ENCODE data around the gene FAM83B.
"Not testable (repeated sequence)": the region's sequence is repeated elsewhere in the genome, so short reads cannot be mapped to it uniquely, and the experiment has no call there.

Gene FAM83B

DNA sequence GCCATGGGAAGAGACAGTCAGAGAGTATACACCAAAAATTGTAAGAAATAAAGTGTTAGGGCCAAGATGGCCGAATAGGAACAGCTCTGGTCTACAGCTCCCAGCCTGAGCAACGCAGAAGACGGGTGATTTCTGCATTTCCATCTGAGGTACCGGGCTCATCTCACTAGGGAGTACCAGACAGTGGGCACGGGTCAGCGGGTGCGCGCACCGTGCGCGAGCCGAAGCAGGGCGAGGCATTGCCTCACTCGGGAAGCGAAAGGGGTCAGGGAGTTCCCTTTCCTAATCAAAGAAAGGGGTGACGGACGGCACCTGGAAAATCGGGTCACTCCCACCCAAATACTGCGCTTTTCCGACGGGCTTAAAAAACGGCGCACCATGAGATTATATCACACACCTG, 114.8 kb downstream of the FAM83B start:
- DNase-seq, result peak in 1 of 10 donors; percentile 53
- intact Hi-C loops (cut with DNase I), result not testable (repeated sequence)

DNA sequence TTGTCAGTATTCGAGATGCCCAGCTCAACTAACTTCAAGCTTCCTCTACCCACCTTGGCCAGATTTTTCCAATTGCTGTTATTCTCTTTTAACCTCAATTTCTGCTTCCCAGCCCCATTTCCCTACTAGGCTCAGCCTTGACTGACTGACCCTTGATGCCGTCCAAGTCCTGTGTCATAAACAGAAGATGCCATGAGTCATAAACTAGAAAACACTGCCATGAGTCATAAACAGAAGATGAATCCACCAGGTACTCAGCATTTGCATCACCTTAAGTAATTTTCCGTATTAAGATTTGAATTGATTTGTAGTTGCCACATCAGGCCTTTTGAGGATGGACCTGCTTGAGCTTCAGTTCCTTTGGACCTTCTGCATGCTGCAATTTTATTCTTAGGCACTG, 123.8 kb downstream of the FAM83B start:
- intact Hi-C loops (cut with DNase I), result no loop called here

DNA sequence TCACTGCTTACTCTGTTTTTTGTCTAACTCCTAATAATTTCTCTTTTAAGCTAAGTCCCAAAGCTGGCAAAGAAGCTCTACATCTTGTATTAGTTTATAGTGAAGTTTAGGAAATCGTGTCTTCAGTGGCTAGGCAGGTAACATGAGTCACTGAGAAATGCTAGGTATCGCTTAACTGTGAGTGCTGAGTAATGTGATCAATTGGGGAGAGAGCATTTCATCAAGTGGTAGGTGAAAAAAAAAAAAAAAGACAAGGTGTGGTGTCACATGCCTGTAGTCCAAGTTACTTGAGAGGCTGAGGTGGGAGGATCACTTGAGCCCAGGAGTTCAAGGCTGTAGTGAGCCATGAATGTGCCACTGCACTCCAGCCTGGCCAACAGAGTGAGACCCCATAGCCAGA, 125.3 kb downstream of the FAM83B start:
- no peak for DNase-seq
- intact Hi-C loops (cut with DNase I), result no loop called here

More for the DNA sequence above, 123.8 kb downstream of the FAM83B start:
- no peak for DNase-seq

DNA sequence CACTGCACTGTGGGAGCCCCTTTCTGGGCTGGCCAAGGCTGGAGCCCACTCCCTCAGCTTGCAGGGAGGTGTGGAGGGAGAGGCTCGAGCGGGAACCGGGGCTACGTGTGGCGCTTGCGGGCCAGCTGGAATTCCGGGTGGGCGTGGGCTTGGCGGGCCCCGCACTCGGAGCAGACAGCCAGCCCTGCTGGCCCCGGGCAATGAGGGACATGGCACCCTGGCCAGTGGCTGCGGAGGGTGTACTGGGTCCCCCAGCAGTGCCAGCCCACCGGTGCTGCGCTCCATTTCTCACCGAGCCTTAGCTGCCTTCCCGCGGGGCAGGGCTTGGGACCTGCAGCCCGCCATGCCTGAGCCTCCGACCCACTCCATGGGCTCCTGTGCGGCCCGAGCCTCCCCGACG, 132.6 kb downstream of the FAM83B start:
- peak in 1 of 10 donors; percentile 78 for DNase-seq
- intact Hi-C loops (cut with DNase I), result not testable (repeated sequence)

DNA sequence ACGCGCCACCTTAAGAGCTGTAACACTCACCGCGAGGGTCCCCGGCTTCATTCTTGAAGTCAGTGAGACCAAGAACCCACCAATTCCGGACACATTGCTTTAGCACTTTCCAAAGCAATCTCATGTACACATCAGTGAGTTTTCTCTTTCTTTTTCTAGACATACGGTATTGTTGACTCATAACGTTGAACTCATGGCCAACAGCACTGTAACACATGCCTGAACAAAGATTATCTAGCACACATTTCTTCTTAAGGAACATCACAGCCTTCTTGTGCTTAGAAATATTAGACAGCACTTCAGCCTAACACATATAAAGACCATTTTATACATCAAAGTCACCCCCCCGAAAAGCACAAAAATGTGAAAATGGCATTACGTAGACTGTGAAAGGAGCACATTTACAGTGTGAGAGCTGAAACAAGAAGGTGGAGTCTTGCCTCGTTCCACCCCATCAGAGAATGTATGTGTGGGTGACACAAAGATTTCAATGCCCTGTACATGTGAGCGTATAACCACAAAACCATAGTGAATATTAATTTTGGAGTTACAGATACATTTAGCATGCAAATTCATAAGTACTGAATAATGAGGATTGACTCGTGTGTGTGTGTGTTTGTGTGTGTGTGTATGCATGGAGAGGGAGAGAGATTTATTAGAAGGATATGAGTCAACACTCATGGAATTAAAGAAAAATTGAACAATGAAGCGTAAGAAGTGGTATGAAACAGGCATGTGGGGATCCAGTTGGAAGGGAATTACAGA, 134.1 kb downstream of the FAM83B start:
- intact Hi-C loops (cut with DNase I), result no loop called here
- DNase-seq, result no peak

DNA sequence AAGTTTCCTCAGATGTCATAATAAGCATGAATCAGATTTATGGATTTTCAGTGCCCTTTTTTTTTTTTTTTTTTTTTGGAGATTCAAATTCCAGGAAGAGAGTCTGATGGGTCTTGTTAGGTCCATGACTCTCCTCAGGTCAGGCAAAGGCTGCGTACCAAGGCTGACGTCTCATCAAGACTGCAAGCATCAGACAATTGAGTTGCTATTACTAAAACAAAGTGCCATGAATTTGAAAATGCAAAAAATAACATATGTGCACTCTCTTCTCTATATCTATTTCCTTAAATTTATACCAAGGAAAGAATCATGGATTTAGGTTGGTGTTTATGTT, 134.7 kb downstream of the FAM83B start:
- no peak for DNase-seq
- intact Hi-C loops (cut with DNase I), result no loop called here

DNA sequence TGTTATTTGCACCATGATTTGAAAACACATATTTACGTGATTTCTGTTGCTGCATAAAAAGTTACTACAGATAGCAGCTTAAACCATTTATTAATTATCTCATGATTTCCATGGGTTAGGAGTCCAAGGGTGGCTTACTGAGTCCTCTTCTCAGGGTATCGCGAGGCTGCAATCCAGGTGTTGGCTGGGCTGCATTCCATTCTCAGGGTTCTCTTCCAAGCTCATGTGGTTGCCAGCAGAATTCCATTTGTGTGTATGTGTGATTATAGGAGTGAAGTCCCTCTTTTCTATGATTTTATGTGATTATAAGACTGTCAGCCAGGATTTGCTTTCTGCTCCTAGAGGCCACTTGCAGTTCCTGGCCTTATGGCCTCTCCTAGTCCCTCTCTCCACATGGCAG, 135.1 kb downstream of the FAM83B start:
- DNase-seq, result no peak
- intact Hi-C loops (cut with DNase I), result no loop called here

DNA sequence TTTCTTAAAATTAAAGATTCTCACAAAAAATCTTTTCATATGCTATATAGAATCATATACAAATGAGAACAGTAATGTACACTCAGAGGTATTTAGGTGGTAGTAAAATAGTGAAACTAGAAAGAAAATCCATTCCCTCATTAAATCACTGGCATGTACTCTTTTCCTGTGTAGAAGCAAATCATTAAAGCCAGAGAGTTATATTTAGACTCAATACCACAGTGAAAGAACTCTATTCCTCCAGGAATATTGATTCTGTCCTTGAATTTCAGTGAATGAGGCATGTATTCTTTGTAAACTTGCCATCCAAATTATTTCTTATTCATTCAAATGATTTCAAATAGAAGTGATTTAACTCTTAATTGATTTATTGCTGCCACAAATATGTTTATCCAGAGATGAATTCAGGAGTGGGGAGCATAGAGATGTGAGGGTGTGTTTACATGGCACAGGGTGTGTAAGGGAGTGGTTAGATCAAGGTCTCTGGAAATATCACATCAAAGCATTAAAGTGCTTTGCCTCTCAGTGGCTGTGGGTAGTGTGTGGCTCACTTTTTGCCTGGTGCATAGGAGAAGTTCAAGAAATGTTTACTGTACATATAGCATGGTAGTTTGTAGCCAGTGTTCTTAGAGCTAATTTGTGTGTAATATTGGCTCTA, 141.2 kb downstream of the FAM83B start:
- DNase-seq, result no peak
- intact Hi-C loops (cut with DNase I), result no loop called here

DNA sequence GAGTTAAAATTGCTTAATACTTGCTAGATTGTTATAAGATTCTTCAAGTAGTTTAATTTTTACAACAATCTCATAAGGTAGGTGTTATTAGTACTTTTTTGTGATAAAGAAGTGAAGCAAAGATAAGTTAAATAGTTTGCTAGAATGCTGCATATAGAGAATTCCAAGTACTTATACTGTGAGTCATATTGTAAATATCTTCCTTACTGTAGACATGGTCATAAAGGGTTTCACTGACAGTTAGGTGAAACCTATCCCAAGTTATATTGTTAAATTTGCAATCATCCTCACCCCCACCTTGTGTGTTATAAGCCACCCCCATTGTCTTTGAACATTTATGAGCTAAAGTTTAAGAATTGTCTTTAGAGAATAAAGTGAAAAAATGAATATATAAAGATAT, 142.0 kb downstream of the FAM83B start:
- DNase-seq, result no peak

DNA sequence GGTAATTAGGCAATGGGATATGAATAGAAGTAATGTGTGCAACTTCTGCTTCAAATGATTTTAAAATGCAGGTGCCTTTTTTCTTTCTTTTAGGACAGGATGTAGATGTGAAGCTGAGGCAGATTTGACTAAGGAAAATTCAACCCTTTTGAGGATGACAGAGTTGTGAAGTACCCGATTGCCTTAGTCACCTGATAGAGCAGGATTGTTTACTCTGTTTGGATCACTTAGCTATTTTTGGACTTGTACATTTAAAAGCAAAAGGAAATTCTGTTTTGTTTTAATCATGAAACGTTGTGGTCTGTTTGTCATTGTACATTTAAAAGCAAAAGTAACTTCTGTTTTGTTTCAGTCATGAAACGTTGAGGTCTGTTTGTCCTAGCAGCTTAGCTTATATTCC, 143.4 kb downstream of the FAM83B start:
- DNase-seq, result no peak
- intact Hi-C loops (cut with DNase I), result no loop called here

More for the DNA sequence above, 142.0 kb downstream of the FAM83B start:
- intact Hi-C loops (cut with DNase I), result no loop called here

All from posterior cingulate gyrus (tissue), 11 donors.